ENCODE data around the gene ALOX5. TPM values are rescaled to one million over a fixed set of nuclear protein-coding genes. Genes with fewer than 3 reads are reported as not detected.

ALOX5 gene
- total RNA-seq, 1 experiment from 2014 or later: 3.4 TPM

DNA sequence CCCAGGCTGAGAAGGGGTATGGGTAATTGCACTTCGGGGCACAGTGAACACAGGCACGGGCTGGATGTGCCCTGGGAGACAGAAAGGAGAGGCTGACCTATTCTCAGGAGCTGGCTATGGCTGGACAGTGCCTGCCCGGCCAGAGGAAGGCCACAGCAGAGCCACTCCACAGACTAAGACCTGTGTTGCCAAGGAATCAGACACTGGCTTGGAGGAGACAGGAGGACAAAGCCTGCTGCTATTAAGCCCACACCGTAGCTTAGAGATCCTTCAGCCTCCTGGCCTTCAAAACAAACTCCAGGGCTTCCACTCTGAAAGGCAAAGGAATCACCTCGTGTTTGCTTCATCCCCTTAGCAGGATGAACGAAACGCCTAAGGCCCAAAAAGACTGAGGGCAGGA lies 82.2 kb downstream of the ALOX5 start (continued):
- TF ChIP-seq, protein P1, sequence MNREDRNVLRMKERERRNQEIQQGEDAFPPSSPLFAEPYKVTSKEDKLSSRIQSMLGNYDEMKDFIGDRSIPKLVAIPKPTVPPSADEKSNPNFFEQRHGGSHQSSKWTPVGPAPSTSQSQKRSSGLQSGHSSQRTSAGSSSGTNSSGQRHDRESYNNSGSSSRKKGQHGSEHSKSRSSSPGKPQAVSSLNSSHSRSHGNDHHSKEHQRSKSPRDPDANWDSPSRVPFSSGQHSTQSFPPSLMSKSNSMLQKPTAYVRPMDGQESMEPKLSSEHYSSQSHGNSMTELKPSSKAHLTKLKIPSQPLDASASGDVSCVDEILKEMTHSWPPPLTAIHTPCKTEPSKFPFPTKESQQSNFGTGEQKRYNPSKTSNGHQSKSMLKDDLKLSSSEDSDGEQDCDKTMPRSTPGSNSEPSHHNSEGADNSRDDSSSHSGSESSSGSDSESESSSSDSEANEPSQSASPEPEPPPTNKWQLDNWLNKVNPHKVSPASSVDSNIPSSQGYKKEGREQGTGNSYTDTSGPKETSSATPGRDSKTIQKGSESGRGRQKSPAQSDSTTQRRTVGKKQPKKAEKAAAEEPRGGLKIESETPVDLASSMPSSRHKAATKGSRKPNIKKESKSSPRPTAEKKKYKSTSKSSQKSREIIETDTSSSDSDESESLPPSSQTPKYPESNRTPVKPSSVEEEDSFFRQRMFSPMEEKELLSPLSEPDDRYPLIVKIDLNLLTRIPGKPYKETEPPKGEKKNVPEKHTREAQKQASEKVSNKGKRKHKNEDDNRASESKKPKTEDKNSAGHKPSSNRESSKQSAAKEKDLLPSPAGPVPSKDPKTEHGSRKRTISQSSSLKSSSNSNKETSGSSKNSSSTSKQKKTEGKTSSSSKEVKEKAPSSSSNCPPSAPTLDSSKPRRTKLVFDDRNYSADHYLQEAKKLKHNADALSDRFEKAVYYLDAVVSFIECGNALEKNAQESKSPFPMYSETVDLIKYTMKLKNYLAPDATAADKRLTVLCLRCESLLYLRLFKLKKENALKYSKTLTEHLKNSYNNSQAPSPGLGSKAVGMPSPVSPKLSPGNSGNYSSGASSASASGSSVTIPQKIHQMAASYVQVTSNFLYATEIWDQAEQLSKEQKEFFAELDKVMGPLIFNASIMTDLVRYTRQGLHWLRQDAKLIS (CRISPR knock-in tag; IDR thresholded peaks at IDR 0.05; ENCODE audit: borderline replicate concordance): no peak
- TF ChIP-seq, protein P2, sequence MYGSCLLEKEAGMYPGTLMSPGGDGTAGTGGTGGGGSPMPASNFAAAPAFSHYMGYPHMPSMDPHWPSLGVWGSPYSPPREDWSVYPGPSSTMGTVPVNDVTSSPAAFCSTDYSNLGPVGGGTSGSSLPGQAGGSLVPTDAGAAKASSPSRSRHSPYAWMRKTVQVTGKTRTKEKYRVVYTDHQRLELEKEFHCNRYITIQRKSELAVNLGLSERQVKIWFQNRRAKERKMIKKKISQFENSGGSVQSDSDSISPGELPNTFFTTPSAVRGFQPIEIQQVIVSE (CRISPR knock-in tag; IDR thresholded peaks at IDR 0.05; ENCODE audit: borderline replicate concordance): no peak
- TF ChIP-seq HMGA2 (CRISPR knock-in tag; IDR thresholded peaks at IDR 0.05) (no peak), ZNF671 (CRISPR knock-in tag; IDR thresholded peaks at IDR 0.05) (no peak), ZNF416 (CRISPR knock-in tag; IDR thresholded peaks at IDR 0.05) (no peak)
- TF ChIP-seq, protein P3, sequence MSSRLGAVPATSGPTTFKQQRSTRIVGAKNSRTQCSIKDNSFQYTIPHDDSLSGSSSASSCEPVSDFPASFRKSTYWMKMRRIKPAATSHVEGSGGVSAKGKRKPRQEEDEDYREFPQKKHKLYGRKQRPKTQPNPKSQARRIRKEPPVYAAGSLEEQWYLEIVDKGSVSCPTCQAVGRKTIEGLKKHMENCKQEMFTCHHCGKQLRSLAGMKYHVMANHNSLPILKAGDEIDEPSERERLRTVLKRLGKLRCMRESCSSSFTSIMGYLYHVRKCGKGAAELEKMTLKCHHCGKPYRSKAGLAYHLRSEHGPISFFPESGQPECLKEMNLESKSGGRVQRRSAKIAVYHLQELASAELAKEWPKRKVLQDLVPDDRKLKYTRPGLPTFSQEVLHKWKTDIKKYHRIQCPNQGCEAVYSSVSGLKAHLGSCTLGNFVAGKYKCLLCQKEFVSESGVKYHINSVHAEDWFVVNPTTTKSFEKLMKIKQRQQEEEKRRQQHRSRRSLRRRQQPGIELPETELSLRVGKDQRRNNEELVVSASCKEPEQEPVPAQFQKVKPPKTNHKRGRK (CRISPR knock-in tag; IDR thresholded peaks at IDR 0.05; ENCODE audit: borderline replicate concordance): no peak

DNA sequence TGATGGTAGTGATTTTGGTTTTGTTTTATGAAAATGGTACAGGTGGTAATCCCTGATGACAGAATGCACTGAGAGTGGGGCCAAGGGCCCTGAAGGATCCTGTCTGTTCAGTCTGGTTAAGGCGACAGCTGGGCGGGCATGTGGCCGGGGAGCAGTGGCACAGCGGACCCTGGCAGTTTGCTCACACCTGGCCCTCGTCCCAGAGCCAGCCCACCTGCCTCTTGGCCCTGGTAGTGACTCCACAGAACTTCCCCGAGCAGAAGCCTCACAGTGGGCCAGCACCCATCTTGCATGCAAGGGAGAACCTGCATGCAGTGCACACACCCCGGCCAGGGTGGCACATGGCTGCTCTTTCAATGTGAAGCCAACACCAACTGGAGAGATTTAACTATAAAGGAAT lies 82.8 kb downstream of the ALOX5 start:
- ChIA-PET POLR2A (no interaction called here), CTCF (no interaction called here)
- Mint-ChIP-seq H3K4me3 (no peak overlapping the region), H3K27me3 (ENCODE audit: low read depth) (no peaks in the 10 kb centered on the region), H3K9me3 (no peaks in the 10 kb centered on the region), H3K4me1 (no peaks in the 10 kb centered on the region), H3K27ac (no peak overlapping the region), H3K36me3 (peaks cover 6% of the 10 kb centered on the region; the same call in 1 of the 2 replicates)
- DNase-seq (ENCODE audit: low spot score) (no peak), ATAC-seq (no peak)
- TF ChIP-seq GABPB1 (CRISPR knock-in tag; IDR thresholded peaks at IDR 0.05): no peak
- no peak for TF ChIP-seq CBFB (CRISPR knock-in tag; IDR thresholded peaks at IDR 0.05; ENCODE audit: low read depth)
- TF ChIP-seq TEAD4 (CRISPR knock-in tag; IDR thresholded peaks at IDR 0.05): no peak
- TF ChIP-seq, protein P4, sequence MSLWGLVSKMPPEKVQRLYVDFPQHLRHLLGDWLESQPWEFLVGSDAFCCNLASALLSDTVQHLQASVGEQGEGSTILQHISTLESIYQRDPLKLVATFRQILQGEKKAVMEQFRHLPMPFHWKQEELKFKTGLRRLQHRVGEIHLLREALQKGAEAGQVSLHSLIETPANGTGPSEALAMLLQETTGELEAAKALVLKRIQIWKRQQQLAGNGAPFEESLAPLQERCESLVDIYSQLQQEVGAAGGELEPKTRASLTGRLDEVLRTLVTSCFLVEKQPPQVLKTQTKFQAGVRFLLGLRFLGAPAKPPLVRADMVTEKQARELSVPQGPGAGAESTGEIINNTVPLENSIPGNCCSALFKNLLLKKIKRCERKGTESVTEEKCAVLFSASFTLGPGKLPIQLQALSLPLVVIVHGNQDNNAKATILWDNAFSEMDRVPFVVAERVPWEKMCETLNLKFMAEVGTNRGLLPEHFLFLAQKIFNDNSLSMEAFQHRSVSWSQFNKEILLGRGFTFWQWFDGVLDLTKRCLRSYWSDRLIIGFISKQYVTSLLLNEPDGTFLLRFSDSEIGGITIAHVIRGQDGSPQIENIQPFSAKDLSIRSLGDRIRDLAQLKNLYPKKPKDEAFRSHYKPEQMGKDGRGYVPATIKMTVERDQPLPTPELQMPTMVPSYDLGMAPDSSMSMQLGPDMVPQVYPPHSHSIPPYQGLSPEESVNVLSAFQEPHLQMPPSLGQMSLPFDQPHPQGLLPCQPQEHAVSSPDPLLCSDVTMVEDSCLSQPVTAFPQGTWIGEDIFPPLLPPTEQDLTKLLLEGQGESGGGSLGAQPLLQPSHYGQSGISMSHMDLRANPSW (CRISPR knock-in tag; conservative IDR thresholded peaks at IDR 0.05; ENCODE audit: low read depth): no peak
- TF ChIP-seq ELF4 (CRISPR knock-in tag; IDR thresholded peaks at IDR 0.05; ENCODE audit: low read depth): no peak
- no peak for TF ChIP-seq PREB (CRISPR knock-in tag; IDR thresholded peaks at IDR 0.05; ENCODE audit: borderline replicate concordance)
- no peak for TF ChIP-seq ZNF423 (CRISPR knock-in tag; IDR thresholded peaks at IDR 0.05)
- no peak for TF ChIP-seq PRRX2 (CRISPR knock-in tag; IDR thresholded peaks at IDR 0.05)
- no peak for TF ChIP-seq NR1H2 (CRISPR knock-in tag; IDR thresholded peaks at IDR 0.05)
- no peak for TF ChIP-seq ZNF671 (CRISPR knock-in tag; IDR thresholded peaks at IDR 0.05)
- TF ChIP-seq JUN (CRISPR knock-in tag; IDR thresholded peaks at IDR 0.05): no peak
- no peak for TF ChIP-seq OVOL2 (CRISPR knock-in tag; IDR thresholded peaks at IDR 0.05; ENCODE audit: borderline replicate concordance)
- TF ChIP-seq USF2 (CRISPR knock-in tag; IDR thresholded peaks at IDR 0.05): no peak
- no peak for TF ChIP-seq MYBL2 (CRISPR knock-in tag; IDR thresholded peaks at IDR 0.05)
- no peak for TF ChIP-seq KAT7 (CRISPR knock-in tag; IDR thresholded peaks at IDR 0.05; ENCODE audit: borderline replicate concordance)
- no peak for TF ChIP-seq CREM (CRISPR knock-in tag; IDR thresholded peaks at IDR 0.05)
- no peak for TF ChIP-seq ZNF532 (CRISPR knock-in tag; IDR thresholded peaks at IDR 0.05; ENCODE audit: borderline replicate concordance)
- no peak for TF ChIP-seq NR2C2 (CRISPR knock-in tag; IDR thresholded peaks at IDR 0.05)

Data from WTC11 (cell line).